ENCODE measurements around the gene FHL2.

DNA sequence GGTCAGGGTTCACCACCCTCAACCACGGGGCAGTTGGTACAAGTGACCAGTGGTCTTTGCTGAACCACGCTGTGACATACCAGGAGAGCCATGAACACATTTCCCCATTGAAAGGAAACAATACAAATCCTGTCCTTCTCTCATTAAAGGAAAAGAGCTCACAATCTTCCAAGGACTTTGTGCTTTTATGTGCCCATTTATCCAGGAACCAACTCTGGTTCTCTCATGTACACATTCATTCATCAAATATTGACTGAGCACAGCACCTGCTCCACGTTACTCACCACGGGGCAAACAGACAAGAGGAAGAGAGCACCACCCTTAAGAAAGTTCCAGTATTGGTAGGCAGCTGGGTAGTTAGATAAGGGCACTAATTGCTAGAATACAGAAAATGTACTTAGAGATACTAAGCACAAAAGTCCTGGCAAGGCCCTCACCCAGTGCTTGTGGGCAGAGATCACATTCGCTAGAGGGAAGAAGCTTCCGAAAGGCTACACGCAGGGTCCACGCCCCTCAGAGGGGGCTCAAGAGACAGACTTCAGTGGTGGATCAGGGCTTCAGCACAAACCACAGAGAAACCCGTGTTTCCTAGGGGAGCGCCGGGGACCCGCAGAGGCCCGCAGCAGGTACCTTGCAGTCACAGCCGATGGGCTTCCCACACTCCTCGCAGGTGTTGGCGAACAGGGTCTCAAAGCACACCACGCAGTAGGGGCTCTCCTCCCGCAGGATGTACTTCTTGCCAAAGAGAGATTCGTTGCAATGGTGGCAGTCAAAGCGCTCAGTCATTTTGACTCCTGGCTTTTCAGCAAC, 12.9 kb downstream of the FHL2 start:
- TF ChIP-seq POLR2AphosphoS5 (IDR thresholded peaks at IDR 0.05; ENCODE audit: low read depth, low read length), result no peak
- TF ChIP-seq SIN3A (IDR thresholded peaks at IDR 0.05; ENCODE audit: borderline replicate concordance, insufficient read depth, low read length), result no peak

All from PFSK-1 (cell line).